Germinal center (tissue), 1 donor: ENCODE measurements around the gene JMJD1C.
A peak's percentile ranks its signal among the peaks of the same experiment; 100 is the strongest.
"Not testable (repeated sequence)": the region's sequence is repeated elsewhere in the genome, so short reads cannot be mapped to it uniquely, and the experiment has no call there.

Source experiments
- DNase-seq: peaks from one replicate; pipeline ENCODE4 v3.0.0; 2012; ENCODE audit warnings: mixed read lengths, low spot score

Gene JMJD1C

GRCh38 chr10:63409465-63410027 lies 56.2 kb downstream of the JMJD1C start:
- DNase-seq = no peak

GRCh38 chr10:63407136-63407662 lies 58.6 kb downstream of the JMJD1C start:
- no peak for DNase-seq

- no peak for DNase-seq
Observed at GRCh38 chr10:63396133-63396761, 69.5 kb downstream of the JMJD1C start.

- no peak for DNase-seq
Observed at GRCh38 chr10:63393050-63393449, 72.7 kb downstream of the JMJD1C start.

- DNase-seq = no peak
Observed at GRCh38 chr10:63392224-63392623, 73.6 kb downstream of the JMJD1C start.

DNA sequence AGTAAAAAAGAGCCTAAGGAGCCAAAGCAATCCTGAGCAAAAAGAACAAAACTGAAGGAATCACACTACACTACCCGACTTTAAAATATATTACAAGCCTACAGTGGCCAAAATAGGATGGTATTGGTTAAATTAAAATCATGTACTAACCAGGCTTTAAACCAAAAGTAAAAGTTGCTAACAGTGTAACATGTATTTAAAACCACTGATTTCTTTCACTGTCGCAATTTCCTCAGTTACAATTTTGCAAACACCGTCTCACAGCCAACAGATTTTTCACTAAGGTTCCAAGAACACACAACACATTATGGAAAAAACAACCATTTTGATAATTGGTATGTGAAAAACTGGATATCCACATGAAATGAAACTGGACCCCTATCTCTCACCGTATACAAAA lies 74.0 kb downstream of the JMJD1C start:
- no peak for DNase-seq

GRCh38 chr10:63390521-63390920 lies 75.3 kb downstream of the JMJD1C start:
- DNase-seq = no peak

- DNase-seq = no peak
Observed at GRCh38 chr10:63388421-63389031, 77.3 kb downstream of the JMJD1C start.

DNA sequence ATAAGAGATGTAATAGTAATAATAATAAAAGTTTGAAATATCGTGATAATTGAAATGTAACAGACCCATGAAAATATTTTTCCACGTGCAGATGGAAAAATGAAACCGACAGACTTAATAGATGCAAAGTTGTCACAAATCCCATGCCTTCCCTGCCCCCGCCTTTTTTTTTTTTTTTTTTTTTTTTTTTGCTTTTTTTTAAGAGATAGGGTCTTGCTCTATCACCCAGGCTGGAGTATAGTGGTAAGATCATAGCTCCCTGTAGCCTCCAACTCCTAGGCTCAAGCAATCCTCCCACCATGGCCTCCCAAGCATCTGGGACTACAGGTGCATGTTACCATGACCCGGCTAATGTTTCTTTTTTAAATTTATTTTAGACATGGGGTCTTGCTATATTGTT lies 80.5 kb downstream of the JMJD1C start:
- DNase-seq = no peak

- DNase-seq = no peak
Observed at GRCh38 chr10:63384675-63385074, 81.1 kb downstream of the JMJD1C start.

DNA sequence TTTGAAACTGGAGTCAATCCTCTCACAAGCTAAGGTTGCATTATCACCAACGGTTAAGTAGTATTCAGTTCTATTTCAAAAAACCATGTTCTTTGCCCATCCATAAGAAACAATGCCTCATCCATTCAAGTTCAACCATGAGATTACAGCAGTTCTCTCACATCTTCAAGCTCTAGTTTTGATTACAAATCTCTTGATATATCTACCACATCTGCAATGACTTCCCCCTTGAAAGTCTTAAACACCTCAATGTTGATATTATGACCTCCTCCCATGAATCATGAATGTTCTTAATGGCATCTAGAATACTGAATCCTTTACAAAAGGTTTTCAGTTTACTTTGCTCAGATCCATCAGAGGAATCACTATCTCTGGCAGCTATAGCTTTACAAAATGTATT lies 81.8 kb downstream of the JMJD1C start:
- no peak for DNase-seq

DNA sequence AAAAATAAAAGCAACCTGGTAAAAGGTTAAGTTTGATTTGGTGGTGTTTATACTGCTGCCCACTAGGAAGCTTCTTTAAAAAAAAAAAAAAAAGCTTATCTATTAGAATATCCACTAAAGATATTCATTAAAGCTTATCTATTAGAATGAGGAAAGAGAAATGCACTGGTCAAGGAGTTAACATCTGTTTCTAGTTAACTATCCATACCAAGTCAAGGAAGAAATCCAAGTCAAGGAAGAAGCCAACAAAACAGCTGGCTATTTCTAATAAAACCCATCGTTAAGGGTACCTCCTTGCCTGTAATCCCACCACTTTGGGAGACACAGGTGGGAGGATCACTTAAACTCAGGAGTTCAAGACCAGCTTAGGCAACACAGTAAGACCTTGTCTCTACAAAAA lies 82.6 kb downstream of the JMJD1C start:
- DNase-seq = no peak

- DNase-seq = no peak
Observed at GRCh38 chr10:63382066-63382465, 83.7 kb downstream of the JMJD1C start.

- not testable (repeated sequence) for DNase-seq
Observed at GRCh38 chr10:63377305-63377661, 88.5 kb downstream of the JMJD1C start.

- DNase-seq = peak; percentile 28
Observed at GRCh38 chr10:63376560-63377304, 89.0 kb downstream of the JMJD1C start.

DNA sequence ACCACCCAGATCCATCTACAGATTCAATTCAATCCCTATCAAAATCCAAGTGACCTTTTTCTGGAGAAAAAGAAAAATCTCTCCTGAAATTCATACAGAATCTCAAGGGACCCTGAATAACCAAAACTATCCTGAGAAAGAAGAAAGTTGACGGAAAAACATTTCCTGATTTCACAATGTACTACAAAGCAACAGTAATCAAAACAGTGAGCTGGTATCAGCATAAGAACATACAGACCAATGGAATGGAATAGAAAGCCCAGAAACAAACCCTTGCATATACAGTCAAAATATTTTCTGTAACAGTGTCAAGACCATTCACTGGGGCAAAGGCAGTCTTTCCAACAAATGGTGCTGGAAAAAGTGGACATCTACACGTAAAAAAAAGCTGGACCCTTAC lies 89.9 kb downstream of the JMJD1C start:
- DNase-seq = no peak

GRCh38 chr10:63375458-63375857 lies 90.3 kb downstream of the JMJD1C start:
- DNase-seq = no peak

GRCh38 chr10:63374991-63375390 lies 90.8 kb downstream of the JMJD1C start:
- DNase-seq = no peak

GRCh38 chr10:63373176-63373575 lies 92.6 kb downstream of the JMJD1C start:
- no peak for DNase-seq

DNA sequence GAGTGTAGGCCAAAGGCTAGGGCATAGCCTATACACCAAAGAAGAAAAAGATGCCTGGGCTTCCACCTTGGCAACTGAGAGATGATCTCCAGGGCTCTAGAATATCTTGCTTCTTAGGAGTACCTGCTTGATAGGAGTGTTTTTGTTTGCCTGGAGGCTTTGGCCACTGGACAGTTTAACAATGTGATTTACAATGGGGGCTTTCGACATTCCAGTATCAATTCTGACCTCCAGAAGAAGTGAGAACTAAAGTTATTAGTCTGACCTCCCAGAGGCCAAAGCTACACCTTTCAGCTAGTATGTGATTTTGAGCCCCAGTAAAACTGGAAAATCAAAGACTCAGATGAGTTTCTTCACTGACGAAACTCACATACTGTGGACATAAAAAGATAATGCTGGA lies 96.1 kb downstream of the JMJD1C start:
- DNase-seq = no peak

- DNase-seq = no peak
Observed at GRCh38 chr10:63368365-63368764, 97.4 kb downstream of the JMJD1C start.

- DNase-seq = no peak
Observed at GRCh38 chr10:63366933-63367332, 98.8 kb downstream of the JMJD1C start.
